H9 (cell line): ENCODE results near the gene HFE. TPM values are rescaled to one million over a fixed set of nuclear protein-coding genes. Genes with fewer than 3 reads are reported as not detected.

Experiments used
- DNase-seq: peaks from one replicate; pipeline ENCODE4 v3.0.0-alpha.2; 2017
- H2AFZ ChIP-seq: one replicate; pipeline ENCODE4 v1.6.1; 2013; ENCODE audit warnings: mild to moderate bottlenecking, low read length, control low read depth, moderate library complexity
- H2AK5ac ChIP-seq: 2 replicates; pipeline ENCODE4 v1.6.1; 2013; ENCODE audit warnings: low read length, control low read depth, mixed read lengths; ENCODE audit not compliant: insufficient read length
- H2BK120ac ChIP-seq: one replicate; pipeline ENCODE4 v1.6.1; 2013; ENCODE audit warnings: low read depth, mild to moderate bottlenecking, low read length, control low read depth, inconsistent platforms; ENCODE audit not compliant: poor library complexity, severe bottlenecking
- H2BK12ac ChIP-seq: 2 replicates; pipeline ENCODE4 v1.6.1; 2013; ENCODE audit warnings: low read length, control low read depth, mixed read lengths, low read depth; ENCODE audit not compliant: insufficient read length
- H2BK15ac ChIP-seq: 2 replicates; pipeline ENCODE4 v1.6.1; 2013; ENCODE audit warnings: low read depth, low read length, control low read depth
- H2BK20ac ChIP-seq: one replicate; pipeline ENCODE4 v1.6.1; 2013; ENCODE audit warnings: low read depth, mild to moderate bottlenecking, low read length, control low read depth, inconsistent platforms; ENCODE audit not compliant: poor library complexity, severe bottlenecking
- H2BK5ac ChIP-seq: 2 replicates; pipeline ENCODE4 v1.6.1; 2013; ENCODE audit warnings: low read length, control low read depth, mixed read lengths; ENCODE audit not compliant: insufficient read length
- H3K14ac ChIP-seq: 2 replicates; pipeline ENCODE4 v1.6.1; 2013; ENCODE audit warnings: low read length, control low read depth; ENCODE audit not compliant: insufficient read depth
- H3K18ac ChIP-seq: 2 replicates; pipeline ENCODE4 v1.6.1; 2013; ENCODE audit warnings: low read depth, mild to moderate bottlenecking, mixed read lengths, low read length, control low read depth; ENCODE audit not compliant: insufficient read length
- H3K23ac ChIP-seq: 2 replicates; pipeline ENCODE4 v1.6.1; 2013; ENCODE audit warnings: low read length, control low read depth, mixed read lengths, low read depth; ENCODE audit not compliant: insufficient read length
- H3K23me2 ChIP-seq: 2 replicates; pipeline ENCODE4 v1.6.1; 2013; ENCODE audit warnings: low read depth, mild to moderate bottlenecking, mixed read lengths, low read length, control low read depth; ENCODE audit not compliant: insufficient read length, poor library complexity, severe bottlenecking
- H3K27ac ChIP-seq: 2 replicates; pipeline ENCODE4 v1.5.1; 2013; ENCODE audit warnings: low read length, control low read depth, mixed read lengths, low read depth; ENCODE audit not compliant: insufficient read length
- H3K27me3 ChIP-seq: 2 replicates; pipeline ENCODE4 v1.6.1; 2013; ENCODE audit warnings: low read length, control low read depth, inconsistent platforms; ENCODE audit not compliant: insufficient read depth
- H3K4ac ChIP-seq: 2 replicates; pipeline ENCODE4 v1.6.1; 2013; ENCODE audit warnings: low read depth, mild to moderate bottlenecking, control low read depth, inconsistent platforms, low read length, moderate library complexity
- H3K4me1 ChIP-seq: 2 replicates; pipeline ENCODE4 v1.6.1; 2013; ENCODE audit warnings: low read length, control low read depth, inconsistent platforms; ENCODE audit not compliant: insufficient read depth
- H3K4me2 ChIP-seq: 2 replicates; pipeline ENCODE4 v1.6.1; 2013; ENCODE audit warnings: low read length, control low read depth, mixed read lengths; ENCODE audit not compliant: insufficient read length, insufficient read depth
- H3K56ac ChIP-seq: 2 replicates; pipeline ENCODE4 v1.6.1; 2013; ENCODE audit warnings: low read depth, mild to moderate bottlenecking, mixed read lengths, low read length, control low read depth; ENCODE audit not compliant: insufficient read length
- H3K79me1 ChIP-seq: 2 replicates; pipeline ENCODE4 v1.6.1; 2013; ENCODE audit warnings: low read depth, mild to moderate bottlenecking, moderate library complexity, low read length, control low read depth, inconsistent platforms; ENCODE audit not compliant: insufficient read depth, poor library complexity, severe bottlenecking
- H3K79me2 ChIP-seq: 2 replicates; pipeline ENCODE4 v1.6.1; 2013; ENCODE audit warnings: low read length, control low read depth, inconsistent platforms; ENCODE audit not compliant: insufficient read depth
- H3K9ac ChIP-seq: 2 replicates; pipeline ENCODE4 v1.6.1; 2013; ENCODE audit warnings: low read length, control low read depth, mixed read lengths; ENCODE audit not compliant: insufficient read length; ENCODE audit errors: extremely low read depth
- H3K9me3 ChIP-seq: one replicate; pipeline ENCODE4 v1.6.1; 2013; ENCODE audit warnings: low read depth, low read length, inconsistent platforms; ENCODE audit not compliant: control insufficient read depth
- H3T11ph ChIP-seq: one replicate; pipeline ENCODE4 v1.6.1; 2013; ENCODE audit warnings: mild to moderate bottlenecking, low read length, control low read depth, inconsistent platforms
- H4K20me1 ChIP-seq: one replicate; pipeline ENCODE4 v1.6.1; 2013; ENCODE audit not compliant: control insufficient read depth, insufficient read length, insufficient read depth
- H4K5ac ChIP-seq: 2 replicates; pipeline ENCODE4 v1.6.1; 2013; ENCODE audit warnings: low read depth, mild to moderate bottlenecking, mixed read lengths, low read length, control low read depth; ENCODE audit not compliant: insufficient read length
- H4K8ac ChIP-seq: replicated peaks from 2 replicates; pipeline ENCODE4 v1.6.1; 2013; ENCODE audit warnings: low read length, control low read depth, mixed read lengths, low read depth; ENCODE audit not compliant: insufficient read length
- H4K91ac ChIP-seq: 2 replicates; pipeline ENCODE4 v1.6.1; 2013; ENCODE audit warnings: low read depth, mild to moderate bottlenecking, moderate library complexity, mixed read lengths, low read length, control low read depth; ENCODE audit not compliant: insufficient read length
- H3K27ac Mint-ChIP-seq, 3 experiments: 2 replicates in 2 of 3; 3 replicates in 1 of 3; pipeline ENCODE4 v1.8.0; 2020 to 2021; ENCODE audit warnings: mixed read lengths in 3 of 3, mild to moderate bottlenecking in 1 of 3, moderate library complexity in 1 of 3
- H3K27me3 Mint-ChIP-seq: 2 replicates; pipeline ENCODE4 v1.8.0; 2021; ENCODE audit warnings: low read depth, mild to moderate bottlenecking, moderate library complexity, mixed read lengths
- H3K36me3 Mint-ChIP-seq, 3 experiments: 2 replicates in 2 of 3; 3 replicates in 1 of 3; pipeline ENCODE4 v1.8.0; 2020 to 2021; ENCODE audit warnings: low read depth in 3 of 3, mixed read lengths in 3 of 3; ENCODE audit not compliant: insufficient read depth in 1 of 3
- H3K4me1 Mint-ChIP-seq, 2 experiments: 2 replicates each; pipeline ENCODE4 v1.8.0; 2020; ENCODE audit warnings: mixed read lengths in 2 of 2
- H3K4me3 Mint-ChIP-seq, 2 experiments: 2 replicates in 1 of 2; 3 replicates in 1 of 2; pipeline ENCODE4 v1.8.0; 2020 to 2021; ENCODE audit warnings: mild to moderate bottlenecking in 2 of 2, mixed read lengths in 2 of 2, moderate library complexity in 1 of 2
- H3K9me3 Mint-ChIP-seq, 2 experiments: 2 replicates in 1 of 2; 3 replicates in 1 of 2; pipeline ENCODE4 v1.8.0; 2020; ENCODE audit warnings: mild to moderate bottlenecking in 2 of 2, mixed read lengths in 2 of 2, moderate library complexity in 1 of 2
- WGBS: extraction: QIAGEN DNeasy Blood & Tissue Kit; methylation state at CpG from one replicate; pipeline ENCODE4 v1.1.7; 2013; ENCODE audit warnings: missing lambda C conversion rate, low lambda C conversion rate, mixed read lengths; ENCODE audit not compliant: insufficient read length; ENCODE audit errors: extremely low coverage; 5-methylcytosine and 5-hydroxymethylcytosine counted together
- total RNA-seq: library from RNA; stranded (reverse); gene quantifications from 2 replicates; pipeline ENCODE4 v1.2.1, GENCODE V29; 2021
- TF ChIP-seq, protein P1 (sequence below): fragments of 200-600 bp; sonication (generic); conservative IDR thresholded peaks from 3 replicates; pipeline ENCODE4 v1.8.0; 2021; ENCODE audit warnings: antibody characterized with exemption, mild to moderate bottlenecking

HFE gene
- total RNA-seq, 1 experiment from 2014 or later = 0.98 TPM

DNA sequence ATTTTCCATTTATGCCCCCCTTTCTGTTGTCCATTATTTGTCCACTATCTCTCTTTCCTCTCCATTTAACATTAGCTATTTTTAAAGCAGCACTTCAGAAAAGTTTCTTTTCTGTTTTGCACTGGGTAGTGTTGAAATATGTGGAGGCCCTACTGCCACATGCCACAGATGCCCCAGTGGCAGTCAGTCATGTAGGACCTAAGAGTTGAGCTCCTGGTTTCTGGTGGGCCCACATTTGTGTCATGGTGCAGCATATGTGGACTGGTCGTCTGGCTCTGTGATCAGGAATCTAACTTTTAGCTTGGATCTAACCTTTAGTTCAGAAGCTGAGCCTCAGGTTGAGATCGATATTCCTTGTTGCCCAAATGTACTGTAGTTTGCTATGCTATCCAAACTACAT is 54.8 kb downstream of the HFE start:
- H3K9ac ChIP-seq = no peak overlapping the region
- no peak overlapping the region for H3K4ac ChIP-seq
- WGBS = no CpG with 5 or more reads among the region's 2 CpGs
- no peaks in the 10 kb centered on the region for H3K27me3 ChIP-seq
- no peak overlapping the region for H3K56ac ChIP-seq
- no peaks in the 10 kb centered on the region for H3K27me3 Mint-ChIP-seq
- H4K5ac ChIP-seq = no peak overlapping the region
- H3K36me3 Mint-ChIP-seq = no peaks in the 10 kb centered on the region; a peak in 1 of 7 replicates
- H2BK20ac ChIP-seq = no peak overlapping the region
- H3K4me1 Mint-ChIP-seq = peaks cover 0 to 4% of the 10 kb centered on the region in 2 experiments; a peak in 1 of 4 replicates
- peaks cover 4% of the 10 kb centered on the region for H3K4me1 ChIP-seq
- no peak overlapping the region for H2BK15ac ChIP-seq
- H4K91ac ChIP-seq = no peak overlapping the region
- H3K79me2 ChIP-seq = no peaks in the 10 kb centered on the region; the same call in 1 of the 2 replicates
- TF ChIP-seq, protein P1, sequence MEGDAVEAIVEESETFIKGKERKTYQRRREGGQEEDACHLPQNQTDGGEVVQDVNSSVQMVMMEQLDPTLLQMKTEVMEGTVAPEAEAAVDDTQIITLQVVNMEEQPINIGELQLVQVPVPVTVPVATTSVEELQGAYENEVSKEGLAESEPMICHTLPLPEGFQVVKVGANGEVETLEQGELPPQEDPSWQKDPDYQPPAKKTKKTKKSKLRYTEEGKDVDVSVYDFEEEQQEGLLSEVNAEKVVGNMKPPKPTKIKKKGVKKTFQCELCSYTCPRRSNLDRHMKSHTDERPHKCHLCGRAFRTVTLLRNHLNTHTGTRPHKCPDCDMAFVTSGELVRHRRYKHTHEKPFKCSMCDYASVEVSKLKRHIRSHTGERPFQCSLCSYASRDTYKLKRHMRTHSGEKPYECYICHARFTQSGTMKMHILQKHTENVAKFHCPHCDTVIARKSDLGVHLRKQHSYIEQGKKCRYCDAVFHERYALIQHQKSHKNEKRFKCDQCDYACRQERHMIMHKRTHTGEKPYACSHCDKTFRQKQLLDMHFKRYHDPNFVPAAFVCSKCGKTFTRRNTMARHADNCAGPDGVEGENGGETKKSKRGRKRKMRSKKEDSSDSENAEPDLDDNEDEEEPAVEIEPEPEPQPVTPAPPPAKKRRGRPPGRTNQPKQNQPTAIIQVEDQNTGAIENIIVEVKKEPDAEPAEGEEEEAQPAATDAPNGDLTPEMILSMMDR = no peak
- no peak overlapping the region for H2AK5ac ChIP-seq
- H3K27ac Mint-ChIP-seq = no peak overlapping the region; a peak in 1 of 7 replicates
- no peak overlapping the region for H3T11ph ChIP-seq
- no peak overlapping the region for H3K14ac ChIP-seq
- no peaks in the 10 kb centered on the region for H3K9me3 Mint-ChIP-seq
- no peak overlapping the region for H2BK5ac ChIP-seq
- H4K20me1 ChIP-seq = no peaks in the 10 kb centered on the region
- H3K79me1 ChIP-seq = no peaks in the 10 kb centered on the region
- H3K27ac ChIP-seq = no peak overlapping the region
- no peak overlapping the region for H3K23ac ChIP-seq
- H2AFZ ChIP-seq = no peak overlapping the region
- no peaks in the 10 kb centered on the region for H3K23me2 ChIP-seq
- H3K4me3 Mint-ChIP-seq = no peak overlapping the region
- no peak overlapping the region for H2BK120ac ChIP-seq
- no peak overlapping the region for H2BK12ac ChIP-seq
- H4K8ac ChIP-seq = no peak overlapping the region
- no peaks in the 10 kb centered on the region for H3K9me3 ChIP-seq
- H3K4me2 ChIP-seq = no peak overlapping the region
- no peak overlapping the region for H3K18ac ChIP-seq
- DNase-seq = no peak

Other genes with a start within 250 kb of the HFE start
- gene SLC17A3, start 213.2 kb upstream of the HFE start, total RNA-seq = not detected in 2 replicates
- gene SLC17A2, start 156.7 kb upstream of the HFE start, total RNA-seq = not detected in 2 replicates
- gene TRIM38, start 124.6 kb upstream of the HFE start, total RNA-seq = 0.55 and 0.61 TPM in 2 replicates